OCI-LY1 (cell line): ENCODE measurements around the gene AGAP1.

Experiments used
- H2AFZ ChIP-seq: fragments of 200-600 bp; sonication (generic), shearing (Covaris generic); 2 replicates; pipeline ENCODE4 v1.6.0; 2014; ENCODE audit warnings: antibody characterized with exemption, mild to moderate bottlenecking, low read length
- H3F3A ChIP-seq: fragments of 200-600 bp; sonication (generic), shearing (Covaris generic); 2 replicates; pipeline ENCODE4 v1.6.0; 2014; ENCODE audit warnings: mild to moderate bottlenecking, antibody characterized with exemption, low read length, moderate library complexity; ENCODE audit not compliant: insufficient read depth
- H3K27ac ChIP-seq: fragments of 200-600 bp; sonication (generic); 2 replicates; pipeline ENCODE4 v1.5.1; 2014; ENCODE audit warnings: low read length, mixed run types, mild to moderate bottlenecking, low read depth; ENCODE audit not compliant: poor library complexity, severe bottlenecking
- H3K27me3 ChIP-seq: fragments of 200-600 bp; sonication (generic); 2 replicates; pipeline ENCODE4 v1.6.0; 2014; ENCODE audit warnings: antibody characterized with exemption, mild to moderate bottlenecking, low read length, moderate library complexity; ENCODE audit not compliant: insufficient read depth
- H3K36me3 ChIP-seq: fragments of 200-600 bp; sonication (generic); 2 replicates; pipeline ENCODE4 v1.6.1; 2014; ENCODE audit warnings: mild to moderate bottlenecking, antibody characterized with exemption, low read length, moderate library complexity, mixed read lengths; ENCODE audit not compliant: insufficient read depth
- H3K4me1 ChIP-seq: fragments of 200-600 bp; sonication (generic); 2 replicates; pipeline ENCODE4 v1.5.1; 2014; ENCODE audit warnings: mild to moderate bottlenecking, low read length, moderate library complexity; ENCODE audit not compliant: insufficient read depth, severe bottlenecking
- H3K4me2 ChIP-seq: fragments of 200-600 bp; sonication (generic), shearing (Covaris generic); 2 replicates; pipeline ENCODE4 v1.6.1; 2014; ENCODE audit warnings: low read length
- H3K4me3 ChIP-seq: fragments of 200-600 bp; sonication (generic); 2 replicates; pipeline ENCODE4 v1.5.1; 2014; ENCODE audit warnings: low read length, low read depth, mild to moderate bottlenecking, mixed read lengths; ENCODE audit not compliant: poor library complexity, severe bottlenecking
- H3K79me2 ChIP-seq: fragments of 200-600 bp; shearing (Covaris generic); 2 replicates; pipeline ENCODE4 v1.6.1; 2016; ENCODE audit warnings: mixed run types, low read length, mixed read lengths; ENCODE audit not compliant: insufficient read depth
- H3K9ac ChIP-seq: fragments of 200-600 bp; sonication (generic), shearing (Covaris generic); 2 replicates; pipeline ENCODE4 v1.6.1; 2014; ENCODE audit warnings: mild to moderate bottlenecking, low read length, mixed read lengths
- H3K9me2 ChIP-seq: fragments of 200-600 bp; sonication (generic), shearing (Covaris generic); 2 replicates; pipeline ENCODE4 v1.6.1; 2014; ENCODE audit warnings: low read depth, mild to moderate bottlenecking, low read length, mixed read lengths
- H3K9me3 ChIP-seq: fragments of 200-600 bp; shearing (Covaris generic); 2 replicates; pipeline ENCODE4 v1.6.1; 2014; ENCODE audit warnings: low read length, mixed read lengths
- H4K20me1 ChIP-seq: fragments of 200-600 bp; sonication (generic), shearing (Covaris generic); 2 replicates; pipeline ENCODE4 v1.6.0; 2016; ENCODE audit warnings: mild to moderate bottlenecking, low read length; ENCODE audit not compliant: insufficient read depth
- CTCF ChIP-seq: fragments of 200-600 bp; sonication (generic), shearing (Covaris generic); IDR thresholded peaks from 2 replicates; pipeline ENCODE4 v1.5.1; 2017; ENCODE audit warnings: mild to moderate bottlenecking, antibody characterized with exemption, low read length, moderate library complexity, mixed read lengths
- EZH2 ChIP-seq: fragments of 200-600 bp; sonication (generic), shearing (Covaris generic); IDR thresholded peaks from 2 replicates; pipeline ENCODE4 v1.8.0; 2017; ENCODE audit warnings: borderline replicate concordance, mixed run types, mild to moderate bottlenecking, antibody characterized with exemption, low read length, moderate library complexity, mixed read lengths

AGAP1 gene

GRCh38 chr2:235727174-235727573 lies 233.3 kb downstream of the AGAP1 start:
- Histone ChIP-seq H3K36me3 (no peaks in the 10 kb centered on the region), H3F3A (no peaks in the 10 kb centered on the region), H3K79me2 (no peaks in the 10 kb centered on the region), H3K9me2 (no peaks in the 10 kb centered on the region), H3K27me3 (no peaks in the 10 kb centered on the region), H3K9ac (no peak overlapping the region), H2AFZ (no peak overlapping the region), H3K4me3 (no peak overlapping the region), H4K20me1 (no peaks in the 10 kb centered on the region), H3K4me1 (no peaks in the 10 kb centered on the region), H3K4me2 (no peak overlapping the region), H3K27ac (no peak overlapping the region), H3K9me3 (no peaks in the 10 kb centered on the region)
- no peak for TF ChIP-seq CTCF
- TF ChIP-seq EZH2, result no peak

- TF ChIP-seq CTCF (no peak), EZH2 (no peak)
- H4K20me1 ChIP-seq, result no peaks in the 10 kb centered on the region
- H3F3A ChIP-seq, result no peaks in the 10 kb centered on the region
- H3K79me2 ChIP-seq, result no peaks in the 10 kb centered on the region
- no peak overlapping the region for H3K27ac ChIP-seq
- H3K4me1 ChIP-seq, result no peaks in the 10 kb centered on the region
- H3K4me2 ChIP-seq, result no peak overlapping the region
- H3K4me3 ChIP-seq, result no peak overlapping the region
- H3K9me3 ChIP-seq, result no peaks in the 10 kb centered on the region
- H3K9me2 ChIP-seq, result no peaks in the 10 kb centered on the region
- no peaks in the 10 kb centered on the region for H3K27me3 ChIP-seq
- no peak overlapping the region for H2AFZ ChIP-seq
- no peaks in the 10 kb centered on the region for H3K36me3 ChIP-seq
- no peak overlapping the region for H3K9ac ChIP-seq
These were observed 234.3 kb downstream of the AGAP1 start for GRCh38 chr2:235727891-235728799.

- no peaks in the 10 kb centered on the region for H3K9me2 ChIP-seq
- no peak overlapping the region for H3K9ac ChIP-seq
- no peak overlapping the region for H2AFZ ChIP-seq
- no peak overlapping the region for H3K4me2 ChIP-seq
- no peaks in the 10 kb centered on the region for H3F3A ChIP-seq
- H3K27ac ChIP-seq, result no peak overlapping the region
- no peaks in the 10 kb centered on the region for H3K9me3 ChIP-seq
- H3K27me3 ChIP-seq, result no peaks in the 10 kb centered on the region
- no peaks in the 10 kb centered on the region for H4K20me1 ChIP-seq
- H3K4me1 ChIP-seq, result no peaks in the 10 kb centered on the region
- TF ChIP-seq EZH2 (no peak), CTCF (no peak)
- no peaks in the 10 kb centered on the region for H3K36me3 ChIP-seq
- H3K79me2 ChIP-seq, result no peaks in the 10 kb centered on the region
- no peak overlapping the region for H3K4me3 ChIP-seq
These were observed 235.1 kb downstream of the AGAP1 start for GRCh38 chr2:235728800-235729556.
